HG03354 (cell line): Measurements from ENCODE around the gene VTI1A.
"Not testable (repeated sequence)": the region's sequence is repeated elsewhere in the genome, so short reads cannot be mapped to it uniquely, and the experiment has no call there.

Experiments
- ATAC-seq: cut with Tn5 transposase; IDR thresholded peaks from one replicate; pipeline ENCODE4 v1.9.1; 2021; ENCODE audit warnings: mild to moderate bottlenecking; ENCODE audit not compliant: unreplicated experiment, poor library complexity, severe bottlenecking

Gene VTI1A

DNA sequence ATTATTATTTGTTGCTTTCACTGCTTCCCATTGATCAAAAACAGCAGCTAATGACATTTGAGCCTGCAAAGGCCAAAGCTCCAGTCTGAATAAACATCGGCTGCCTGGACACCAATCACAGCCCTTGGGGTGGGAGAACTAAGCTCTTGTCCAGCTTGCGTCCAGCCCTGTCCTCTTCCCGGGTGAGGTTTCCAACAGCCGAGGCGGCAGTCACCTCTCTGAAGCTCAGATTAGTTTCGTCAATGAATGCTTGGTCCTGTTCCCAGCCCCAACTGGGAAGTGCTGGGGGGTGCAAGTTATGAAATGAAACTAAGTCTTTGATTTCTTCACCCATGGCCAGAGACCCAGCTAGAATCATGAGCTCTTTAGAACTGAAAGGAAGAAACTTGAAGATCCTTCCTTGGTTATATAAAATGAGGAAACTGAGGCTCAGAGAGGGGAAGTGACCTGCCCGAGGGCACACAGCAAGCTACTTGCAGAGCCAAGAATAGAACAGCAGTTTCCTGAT lies 389.0 kb downstream of the VTI1A start:
- ATAC-seq: no peak

DNA sequence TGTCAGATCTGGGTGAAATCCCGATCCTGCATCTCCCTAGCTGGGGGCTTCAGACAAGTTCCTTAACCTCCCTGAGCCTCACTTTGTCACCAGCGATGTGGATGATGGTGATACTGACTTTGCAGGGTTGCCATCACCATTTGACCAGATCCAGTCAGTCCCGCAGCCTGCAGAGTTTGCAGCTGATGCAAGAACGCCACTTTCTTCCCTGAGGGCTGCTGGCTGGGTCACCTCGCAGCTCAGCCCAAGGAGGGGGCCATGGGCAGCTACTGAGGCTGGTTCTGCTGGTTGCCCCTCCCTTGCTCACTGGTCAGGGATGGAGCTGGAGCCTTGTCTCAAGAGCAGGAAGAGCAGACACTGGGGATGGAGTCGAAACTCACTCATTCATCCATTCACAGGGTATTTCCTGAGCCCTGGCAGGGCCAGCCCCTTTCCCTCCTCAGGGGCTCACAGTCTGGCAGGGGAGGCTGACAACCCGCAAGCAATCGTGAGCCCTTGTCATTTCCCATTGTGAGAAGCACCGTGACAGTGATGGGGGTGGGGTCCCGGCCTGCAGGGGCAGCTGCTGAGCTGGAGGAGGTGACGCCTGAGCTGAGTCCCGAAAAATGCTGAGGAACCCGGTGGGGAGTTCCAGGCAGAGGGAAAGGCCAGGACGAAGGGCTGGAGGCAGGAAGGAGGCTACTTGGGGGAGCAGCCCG lies 391.9 kb downstream of the VTI1A start:
- no peak for ATAC-seq

GRCh38 chr10:112839928-112840654 lies 393.1 kb downstream of the VTI1A start:
- ATAC-seq: no peak

DNA sequence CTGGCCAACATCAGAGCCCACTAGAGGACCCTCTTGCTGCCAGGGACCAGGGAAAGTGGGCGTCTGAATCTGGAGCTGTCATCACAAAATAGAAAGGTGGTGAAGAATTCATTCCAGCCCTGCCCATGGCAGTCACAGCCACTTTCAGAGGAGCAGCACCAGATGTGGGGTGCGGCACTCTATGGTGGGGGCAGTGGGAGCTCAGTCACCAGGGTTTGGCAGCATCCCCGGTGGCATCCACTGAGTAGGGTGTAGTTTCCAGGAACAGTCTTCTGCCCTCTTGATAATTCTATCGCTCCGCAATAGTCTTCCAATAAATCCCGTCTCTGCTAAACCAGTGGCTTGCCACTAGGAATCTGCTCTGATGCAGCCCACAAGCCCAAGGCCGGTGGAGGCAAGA lies 394.5 kb downstream of the VTI1A start:
- ATAC-seq: no peak

GRCh38 chr10:112842832-112843360 lies 395.9 kb downstream of the VTI1A start:
- ATAC-seq: peak; percentile 98

DNA sequence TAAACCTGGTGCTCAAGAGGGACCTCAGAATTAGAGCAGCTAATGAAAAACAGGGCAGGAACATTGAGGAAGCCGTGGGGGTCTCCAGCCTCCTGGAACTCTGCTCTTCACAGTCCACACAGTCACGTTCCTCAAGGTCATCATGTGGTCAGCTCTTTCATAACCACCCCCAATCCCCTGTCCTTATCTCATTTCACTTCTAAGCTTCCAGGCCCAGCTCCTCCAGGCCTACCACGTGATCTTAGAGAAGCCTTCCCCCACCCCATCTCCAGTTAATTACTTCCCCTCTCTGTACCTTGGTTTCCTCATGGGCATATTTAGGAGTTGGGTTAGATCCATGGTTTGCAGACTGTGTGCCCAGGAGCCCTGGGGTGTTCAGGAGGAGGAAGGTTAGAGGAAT lies 396.6 kb downstream of the VTI1A start:
- no peak for ATAC-seq

DNA sequence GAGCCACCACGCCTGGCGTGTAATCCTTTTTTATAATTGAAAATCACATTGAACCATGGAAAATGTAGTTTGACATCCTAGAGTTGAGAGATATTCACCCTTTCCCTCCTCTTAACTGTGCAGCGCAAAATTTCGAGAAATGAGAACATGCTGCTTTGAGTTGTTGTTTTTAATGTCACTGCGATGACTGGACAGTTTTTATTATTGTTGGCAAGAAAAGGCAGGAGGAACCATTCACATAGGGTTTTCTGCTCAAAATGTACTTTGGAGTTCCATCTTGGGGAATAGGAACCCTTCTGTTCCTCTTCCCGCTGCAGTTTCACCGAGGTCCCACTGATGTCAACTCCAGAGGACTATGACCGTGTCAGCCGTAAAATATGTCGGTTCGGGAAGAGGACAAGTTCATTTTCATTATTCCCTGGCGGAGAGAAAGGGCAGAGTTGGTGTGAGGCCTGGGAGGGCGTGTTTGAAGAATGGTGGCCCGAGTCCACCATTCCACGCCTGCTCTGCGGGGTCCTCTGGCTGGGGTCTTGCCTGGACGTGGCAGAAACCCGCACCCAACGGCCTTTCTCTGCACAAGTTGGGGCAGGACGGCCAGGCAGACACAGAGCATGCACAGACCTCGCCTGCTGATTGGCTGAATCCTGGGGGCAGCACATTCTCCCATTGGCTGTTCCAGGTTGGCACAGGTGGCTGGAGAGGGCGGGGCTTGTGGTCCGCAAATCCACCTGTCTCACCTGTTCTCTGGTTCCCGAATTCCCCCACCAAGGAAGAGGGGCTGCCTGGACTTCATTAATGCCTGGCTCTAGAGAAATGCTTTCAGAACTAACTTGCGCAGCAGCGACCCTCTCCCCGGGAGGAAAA lies 397.9 kb downstream of the VTI1A start:
- ATAC-seq: no peak

DNA sequence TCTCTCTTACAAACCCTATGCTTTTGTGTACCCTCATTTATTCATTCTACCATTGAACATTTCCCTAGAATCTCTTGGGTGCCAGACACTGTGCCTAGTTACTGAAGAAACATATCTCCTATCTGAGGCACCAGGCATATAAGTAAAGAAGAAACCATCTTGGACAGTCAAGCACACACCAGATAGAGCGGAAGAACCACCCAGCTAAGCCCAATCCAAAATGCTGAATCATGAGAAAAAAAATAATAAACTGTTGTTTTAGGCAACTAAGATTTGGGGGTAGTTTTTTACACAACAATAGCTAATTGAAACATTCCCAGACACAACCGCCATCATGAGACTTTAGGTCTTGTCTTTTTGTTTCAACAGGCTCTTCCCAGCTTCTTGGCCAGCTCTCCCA lies 400.8 kb downstream of the VTI1A start:
- no peak for ATAC-seq

- no peak for ATAC-seq
Measured at GRCh38 chr10:112848228-112848627, 401.2 kb downstream of the VTI1A start.

- ATAC-seq: no peak
Measured at GRCh38 chr10:112848868-112849430, 401.9 kb downstream of the VTI1A start.

- ATAC-seq: no peak
Measured at GRCh38 chr10:112849546-112849945, 402.5 kb downstream of the VTI1A start.

DNA sequence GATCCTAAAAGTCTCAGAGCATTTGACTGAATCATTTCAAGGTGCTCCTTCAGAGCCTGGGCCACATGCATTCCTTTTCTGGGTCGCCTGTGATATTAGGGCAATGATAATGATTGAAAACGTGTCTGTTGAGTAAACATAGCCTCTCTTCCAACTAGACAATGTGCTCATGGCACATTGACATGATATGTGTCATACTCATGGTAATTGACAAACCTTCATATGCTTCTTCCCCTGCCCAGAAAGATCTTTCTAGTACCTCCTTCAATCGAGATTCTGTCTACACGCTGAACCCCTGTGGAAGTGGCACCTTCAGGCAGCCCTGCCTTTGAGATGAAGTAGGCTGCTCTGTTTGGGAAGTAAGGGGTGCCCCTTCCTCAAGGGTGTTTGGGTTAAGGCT lies 404.2 kb downstream of the VTI1A start:
- no peak for ATAC-seq

DNA sequence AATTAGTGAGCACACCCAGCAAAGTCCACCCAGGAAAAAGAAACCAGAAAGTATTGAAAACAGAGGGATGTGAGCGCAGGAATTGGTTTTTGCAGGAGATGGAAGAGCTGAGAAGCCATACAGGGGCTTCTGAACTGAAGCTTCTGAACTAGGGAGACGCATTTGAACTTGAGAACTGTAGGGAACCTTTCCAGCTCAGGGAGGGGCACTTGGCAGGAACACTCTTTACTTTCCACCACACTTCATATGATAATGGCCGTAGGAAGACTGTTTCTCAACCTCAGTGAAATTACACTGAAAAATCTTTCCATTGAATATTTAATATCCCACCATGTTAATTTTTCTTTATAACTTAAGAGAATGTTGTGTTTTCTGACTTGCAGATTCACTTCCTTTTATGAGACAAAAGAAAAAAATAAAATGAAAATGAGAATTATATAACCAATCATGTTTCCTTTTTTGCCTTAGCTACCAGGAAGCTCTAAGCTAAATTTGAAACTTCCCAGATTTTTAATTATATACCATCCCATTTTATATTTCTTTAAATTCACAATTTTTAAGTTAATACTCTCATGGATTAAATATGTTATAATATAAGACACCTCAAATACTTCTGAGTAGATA lies 404.7 kb downstream of the VTI1A start:
- no peak for ATAC-seq

DNA sequence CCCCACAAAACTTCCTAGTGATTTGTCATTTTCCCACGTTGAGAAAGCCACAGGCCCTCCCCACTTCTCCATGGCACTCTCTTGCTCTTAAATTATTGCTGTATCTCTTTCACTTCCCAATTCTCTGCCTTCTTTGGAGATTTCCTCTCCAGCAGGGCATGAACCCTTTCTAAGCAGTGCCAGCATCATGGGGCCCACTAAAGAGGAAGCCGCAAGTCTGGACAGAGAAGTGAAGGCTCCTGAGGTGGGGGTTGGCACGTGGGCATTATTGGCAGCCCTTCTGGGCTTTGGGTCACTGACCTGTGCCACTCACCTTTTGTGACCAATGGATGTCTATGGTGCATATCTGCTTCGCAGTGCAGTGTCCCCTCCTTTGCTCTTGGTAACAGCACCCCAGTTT lies 405.3 kb downstream of the VTI1A start:
- no peak for ATAC-seq

DNA sequence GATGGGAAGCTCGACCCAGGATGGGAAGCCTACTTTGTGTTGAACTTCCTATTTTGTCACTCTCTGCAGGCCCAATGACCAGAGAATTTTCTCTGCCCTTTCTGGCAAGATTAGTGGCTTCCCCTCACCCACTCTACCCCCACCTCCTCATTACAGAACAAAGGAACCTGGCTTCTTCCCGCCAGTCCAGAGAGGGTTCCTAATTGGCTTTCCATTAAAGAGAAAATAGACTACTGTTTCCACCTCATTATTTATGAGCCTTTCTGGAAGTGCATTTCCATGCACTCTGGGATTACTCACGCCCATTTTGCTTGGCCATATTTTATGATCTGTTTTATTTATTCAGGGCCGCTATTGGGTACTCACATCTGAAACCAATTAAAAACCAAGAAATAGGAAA lies 408.1 kb downstream of the VTI1A start:
- ATAC-seq: no peak

- ATAC-seq: no peak
Measured at GRCh38 chr10:112857493-112857892, 410.5 kb downstream of the VTI1A start.

DNA sequence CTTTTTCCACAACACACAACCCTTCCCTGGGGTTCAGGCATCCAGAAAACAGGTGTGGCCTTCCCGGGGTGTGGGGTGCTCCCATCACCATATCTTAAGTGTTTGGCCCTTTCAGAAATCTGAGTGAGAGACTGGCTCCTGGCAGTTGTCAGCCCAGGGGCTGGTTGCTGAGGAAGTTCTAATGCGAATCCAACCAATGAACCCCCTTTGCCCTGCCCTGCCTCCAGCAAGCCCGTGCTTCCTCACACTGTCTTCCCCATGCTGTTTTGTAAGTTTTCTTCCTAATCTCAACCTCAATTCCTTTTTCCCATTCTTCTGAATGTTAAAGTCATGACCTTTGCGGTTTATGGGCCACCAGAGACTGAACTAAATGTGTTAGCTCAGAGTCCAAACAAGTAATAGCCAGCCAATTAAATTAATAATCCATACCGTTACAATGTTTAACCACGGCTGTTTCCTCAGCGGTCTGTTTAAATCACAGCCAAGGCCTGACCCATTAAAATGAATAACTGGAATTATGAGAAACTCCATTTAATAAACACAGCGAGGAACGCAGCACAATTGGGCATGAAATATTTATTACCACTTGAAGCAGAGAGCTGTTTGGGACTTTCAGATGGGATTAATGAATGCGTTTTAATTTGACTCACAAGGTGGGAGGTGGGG lies 412.1 kb downstream of the VTI1A start:
- no peak for ATAC-seq

GRCh38 chr10:112859793-112860192 lies 412.8 kb downstream of the VTI1A start:
- ATAC-seq: no peak

DNA sequence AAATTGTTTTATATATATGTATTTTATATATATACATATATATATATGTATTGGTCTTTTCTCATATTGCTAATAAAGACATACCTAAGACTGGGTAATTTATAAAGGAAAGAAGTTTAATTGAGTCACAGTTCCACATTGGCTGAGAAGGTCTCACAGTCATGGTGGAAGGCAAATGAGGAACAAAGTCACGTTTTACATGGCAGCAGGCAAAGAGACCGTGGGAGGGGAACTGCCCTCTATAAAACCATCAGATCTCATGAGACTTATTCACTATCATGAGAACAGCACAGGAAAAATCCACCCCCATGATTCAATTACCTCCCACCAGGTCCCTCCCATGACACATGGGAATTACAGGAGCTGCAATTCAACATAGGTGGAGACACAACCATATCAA lies 416.4 kb downstream of the VTI1A start:
- ATAC-seq: not testable (repeated sequence)
